ENCODE measurements around the gene TCF23.

- TF ChIP-seq POLR2A (IDR thresholded peaks at IDR 0.05) (no peak), CTCF (IDR thresholded peaks at IDR 0.05) (no peak), EP300 (IDR thresholded peaks at IDR 0.05) (no peak)
Observed at GRCh38 chr2:27122791-27123190, 26.0 kb upstream of the TCF23 start.
